Smooth muscle cell of the coronary artery (primary cell): ENCODE data around the gene FANCI. TPM values are rescaled to one million over a fixed set of nuclear protein-coding genes. Genes with fewer than 3 reads are reported as not detected.

Source experiments
- total RNA-seq: library from RNA; depleted of rRNA; stranded (reverse); fragments of >200 nt; gene quantifications from 2 replicates; pipeline ENCODE4 v1.2.3, GENCODE V29; 2014; ENCODE audit warnings: low replicate concordance

FANCI gene
- 2.2 and 8.6 TPM in 2 replicates for total RNA-seq

GRCh38 chr15:89243691-89244573 lies at the start of gene FANCI:
Gene FANCI (plus strand): TSS chr15:89243979. CDS start chr15:89247648, 3,669 bp downstream.

GRCh38 chr15:89221543-89221942 lies 22.2 kb upstream of the FANCI start, which contains the start of gene RLBP1:
Gene RLBP1 (minus strand): TSS chr15:89221579. CDS start chr15:89218975, 2,604 bp downstream.

GRCh38 chr15:89334510-89335297 lies 90.9 kb downstream of the FANCI start, which contains the start of gene POLG:
Gene POLG (minus strand): TSS chr15:89334824. CDS start chr15:89333754, 1,070 bp downstream.

Other genes with a start within 250 kb of the FANCI start
- gene ABHD2, start 155.5 kb upstream of the FANCI start, total RNA-seq, result 30.6 and 71.5 TPM in 2 replicates
- not detected in 2 replicates for gene RLBP1, start 22.4 kb upstream of the FANCI start, total RNA-seq
- 49.5 and 69.8 TPM in 2 replicates for gene POLG, start 90.8 kb downstream of the FANCI start, total RNA-seq